Upper lobe of left lung (tissue), 4 donors: ENCODE results near the gene MRNIP.

Source experiments
- POLR2A ChIP-seq, 4 donors: fragments of 450-650 bp; IDR thresholded peaks; one replicate each; pipeline ENCODE4 v1.5.1; 2016 to 2017; ENCODE audit warnings: antibody characterized with exemption in 4 of 4, mild to moderate bottlenecking in 2 of 4
- POLR2AphosphoS5 ChIP-seq, 2 donors: sonication (generic); formaldehyde crosslinking; IDR thresholded peaks; one replicate each; pipeline ENCODE4 v1.5.1; 2017; ENCODE audit warnings: antibody characterized with exemption in 2 of 2

GRCh38 chr5:179879690-179880010 lies 21.0 kb upstream of the MRNIP start:
- TF ChIP-seq POLR2A (IDR thresholded peaks at IDR 0.05) (no peak), POLR2AphosphoS5 (IDR thresholded peaks at IDR 0.05) (no peak)
